GM18951 (cell line): Measurements from ENCODE around the gene FAM78A.

Source experiments
- POLR2A ChIP-seq: IDR thresholded peaks from 4 replicates; pipeline ENCODE4 v1.6.1; 2011; ENCODE audit warnings: mild to moderate bottlenecking; ENCODE audit not compliant: insufficient read length, insufficient read depth; ENCODE audit errors: extremely low read depth
- in situ Hi-C: fragments of 300-500 bp; cut with MboI; formaldehyde crosslinking; loops from one replicate; pipeline ENCODE4 v1.12.0; 2022; ENCODE audit warnings: low sequenced_read_pairs, mixed read lengths, inconsistent platforms; ENCODE audit not compliant: unreplicated experiment

The FAM78A gene

DNA sequence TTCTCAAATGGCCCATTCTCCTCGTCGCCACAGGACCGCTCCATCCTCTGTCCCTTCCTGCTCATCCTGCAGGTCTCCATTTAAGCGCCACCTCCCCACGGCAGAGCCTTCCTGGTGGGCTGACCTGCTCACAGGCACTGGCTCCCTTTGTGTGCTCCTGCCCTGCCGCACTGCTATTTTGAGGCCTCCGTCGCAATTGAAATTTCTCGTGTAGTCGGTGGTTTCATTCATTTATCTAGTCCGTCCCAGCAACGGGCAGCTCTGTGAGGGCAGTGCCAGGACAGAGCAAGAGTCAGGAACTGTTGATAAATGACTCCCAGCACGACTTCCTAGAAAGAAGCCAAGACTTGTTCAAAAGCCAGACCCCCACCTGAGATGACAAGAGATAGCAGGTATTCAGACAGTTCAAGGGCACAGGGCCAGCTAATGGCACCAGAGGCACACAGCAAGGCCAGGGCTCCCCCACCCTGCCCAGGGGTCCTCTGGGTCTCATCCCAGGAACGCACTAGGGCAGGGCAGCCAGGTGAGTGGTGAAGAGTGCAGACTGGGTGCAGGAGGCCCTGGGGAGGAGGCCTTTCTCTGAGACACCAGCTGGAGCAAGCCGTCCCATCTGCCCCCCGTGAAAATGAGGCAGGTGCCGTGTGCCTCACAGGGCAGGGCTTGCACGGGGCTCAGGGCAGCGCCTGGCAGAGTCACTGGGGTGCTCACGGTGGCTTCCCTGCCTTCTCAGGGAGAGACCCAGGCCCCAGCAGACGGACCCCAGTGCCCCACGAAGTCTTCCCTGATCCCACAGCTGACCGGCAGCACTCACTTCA, 36.9 kb downstream of the FAM78A start:
- no peak for TF ChIP-seq POLR2A

DNA sequence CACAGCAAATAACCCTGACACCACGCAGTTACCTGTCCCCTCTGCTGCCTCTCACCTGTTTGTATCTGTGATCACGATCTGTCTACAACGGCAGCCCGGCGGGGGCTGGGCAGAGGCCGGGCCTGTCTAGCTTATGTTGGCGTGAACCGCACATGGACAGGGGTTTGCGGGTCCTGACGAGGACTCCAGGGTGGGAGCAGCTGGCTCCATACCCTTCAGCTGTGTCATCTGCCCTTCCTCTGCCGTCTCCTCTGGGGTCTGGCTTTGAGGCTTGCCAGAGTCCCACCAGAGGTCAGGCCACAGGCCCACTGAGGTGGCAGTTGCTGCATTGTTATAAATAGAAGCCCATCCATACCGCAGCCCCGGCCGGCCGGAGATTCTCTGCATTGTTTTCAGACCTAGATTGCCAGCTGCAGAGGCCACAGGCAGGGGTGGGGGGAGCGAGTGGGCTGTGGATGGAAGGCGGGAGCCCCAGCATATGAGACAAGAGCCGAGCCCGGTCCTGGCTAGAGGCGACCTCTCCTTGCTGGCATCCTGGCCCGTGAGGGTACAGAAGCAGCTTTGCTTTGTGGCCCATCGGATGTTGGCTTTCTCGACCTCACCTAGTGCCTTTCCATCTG, 37.8 kb downstream of the FAM78A start:
- TF ChIP-seq POLR2A: no peak
- in situ Hi-C loops: no loop called here

More for the DNA sequence above, 36.9 kb downstream of the FAM78A start:
- in situ Hi-C loops: no loop called here

DNA sequence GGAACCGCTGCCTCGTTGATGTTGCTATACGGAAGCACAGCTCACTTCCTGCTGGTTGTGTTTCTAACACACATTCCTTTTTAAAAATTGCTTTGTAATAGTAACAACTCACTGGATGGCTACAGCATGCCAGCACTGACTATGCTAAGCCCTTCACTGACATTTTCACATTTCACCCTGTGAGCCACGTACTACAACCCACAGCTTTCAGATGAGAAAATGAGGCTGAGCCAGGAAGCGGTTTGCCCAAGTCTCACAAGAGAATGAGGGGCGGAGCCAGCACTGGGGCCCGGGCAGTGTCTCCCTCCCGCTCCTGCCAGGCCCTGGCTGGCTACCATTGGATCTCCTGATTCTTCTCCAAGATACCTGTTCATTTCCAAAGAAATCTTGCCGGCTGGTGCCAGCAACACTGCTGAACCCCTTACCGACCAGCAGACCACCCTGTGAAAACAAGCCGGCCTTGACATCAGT, 38.3 kb downstream of the FAM78A start:
- in situ Hi-C loops: no loop called here
- peak; percentile 75 for TF ChIP-seq POLR2A

DNA sequence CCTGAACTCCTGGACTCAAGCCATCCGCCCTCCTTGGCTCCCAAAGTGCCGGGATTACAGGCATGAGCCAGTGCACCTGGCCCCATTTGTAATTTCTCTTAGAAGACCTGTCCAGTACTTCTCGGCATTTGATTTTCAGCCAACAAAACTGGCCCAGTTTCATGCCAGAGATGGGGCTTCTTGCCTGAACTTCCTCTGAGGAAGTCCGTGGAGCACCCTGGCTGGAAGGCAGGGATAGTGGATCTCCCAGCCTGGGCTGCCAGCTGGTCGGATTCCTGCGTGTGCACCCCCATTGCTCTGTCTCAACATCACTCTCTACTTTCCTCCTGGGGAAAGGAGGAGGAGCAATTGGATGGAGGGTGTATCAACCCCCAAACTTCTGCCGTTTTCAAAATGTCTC, 39.0 kb downstream of the FAM78A start:
- in situ Hi-C loops: no loop called here
- no peak for TF ChIP-seq POLR2A

DNA sequence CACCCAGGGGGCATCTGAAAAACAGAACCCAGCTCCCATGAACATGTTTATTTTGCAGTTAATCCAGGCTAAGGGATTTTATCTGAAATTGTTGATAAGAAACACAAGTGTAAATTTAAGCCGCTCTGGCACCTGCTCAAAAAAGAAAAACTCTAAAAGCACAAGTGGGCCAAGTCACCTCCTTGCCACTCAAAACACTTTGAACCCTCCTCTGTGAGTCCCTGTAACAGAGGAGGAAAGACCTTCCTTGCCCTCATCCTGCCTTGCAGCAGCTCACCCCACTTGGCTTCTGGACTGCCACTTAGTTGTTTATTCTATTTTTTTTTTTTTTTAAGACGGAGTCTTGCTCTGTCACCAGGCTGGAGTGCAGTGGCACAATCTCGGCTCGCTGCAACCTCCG, 39.5 kb downstream of the FAM78A start:
- in situ Hi-C loops: no loop called here
- no peak for TF ChIP-seq POLR2A

DNA sequence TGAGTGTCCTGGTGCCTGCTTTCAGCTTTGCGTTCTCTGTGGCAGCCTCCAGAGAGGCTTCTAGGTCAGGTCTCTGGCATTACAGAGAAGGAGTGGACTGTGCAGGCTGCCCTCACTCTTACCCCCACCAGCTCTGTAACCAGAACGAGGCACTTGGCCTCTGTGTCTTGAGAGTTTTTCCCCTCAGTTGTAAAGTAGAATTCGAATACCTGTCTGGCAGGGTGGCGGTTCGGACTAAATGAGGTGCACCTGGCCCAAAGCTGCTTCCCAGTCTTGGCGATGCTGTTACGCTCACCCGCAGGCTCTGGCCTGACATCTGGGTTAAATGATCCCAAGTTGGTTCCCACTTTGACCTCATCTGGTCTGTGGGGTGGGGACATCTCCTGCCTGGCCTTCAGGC, 40.1 kb downstream of the FAM78A start:
- no peak for TF ChIP-seq POLR2A
- in situ Hi-C loops: no loop called here

DNA sequence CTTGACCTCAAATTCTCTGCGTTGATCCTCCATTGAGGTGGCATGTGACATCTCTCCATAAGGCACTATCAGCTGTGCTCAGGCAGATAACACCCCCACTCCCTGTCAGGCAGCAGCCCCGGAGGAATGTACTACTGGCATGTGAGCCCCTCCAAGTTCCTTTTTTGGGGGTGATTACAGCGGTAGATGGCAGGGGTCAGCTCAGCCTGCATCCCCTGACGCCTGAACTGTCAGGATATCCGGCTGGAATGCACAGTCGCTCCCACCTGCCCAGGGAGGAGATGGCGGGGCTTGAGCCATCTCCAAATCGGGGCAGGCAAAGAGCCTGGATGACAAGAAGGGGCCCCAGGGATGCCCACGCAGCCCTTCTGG, 40.8 kb downstream of the FAM78A start:
- in situ Hi-C loops: no loop called here
- no peak for TF ChIP-seq POLR2A

DNA sequence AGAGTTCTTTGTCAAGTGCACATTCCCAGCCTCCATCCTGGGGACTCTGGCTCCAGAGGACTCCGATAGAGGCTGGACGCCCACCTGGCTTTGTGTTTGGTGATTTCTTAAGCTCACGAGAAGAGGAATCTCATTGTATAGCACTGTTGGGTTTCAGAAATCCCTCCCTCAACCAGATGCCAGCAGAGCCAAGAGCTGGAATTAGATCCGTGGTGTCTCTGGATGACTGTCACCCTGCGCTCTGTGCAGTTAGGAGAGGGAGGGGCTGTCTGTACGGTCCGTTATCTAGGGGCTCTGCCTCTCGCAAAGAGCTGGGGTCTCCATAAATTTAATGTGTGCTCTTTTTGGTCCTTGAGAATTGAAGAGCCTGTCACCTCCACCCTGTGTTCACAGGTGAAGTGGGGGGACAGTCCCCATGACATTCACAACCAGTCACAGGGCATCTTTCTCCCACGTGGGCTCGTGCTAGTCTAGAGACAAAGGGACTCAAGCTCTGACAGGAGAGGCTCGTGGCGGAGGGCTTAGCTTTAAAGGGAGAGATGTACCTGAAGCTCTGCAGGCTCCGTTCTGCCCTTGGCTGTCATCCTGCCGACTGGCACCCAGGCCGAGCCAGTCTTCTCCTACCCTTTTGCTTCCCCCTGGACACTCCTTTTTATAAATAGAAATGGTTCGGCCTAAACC, 41.4 kb downstream of the FAM78A start:
- in situ Hi-C loops: no loop called here
- TF ChIP-seq POLR2A: no peak

DNA sequence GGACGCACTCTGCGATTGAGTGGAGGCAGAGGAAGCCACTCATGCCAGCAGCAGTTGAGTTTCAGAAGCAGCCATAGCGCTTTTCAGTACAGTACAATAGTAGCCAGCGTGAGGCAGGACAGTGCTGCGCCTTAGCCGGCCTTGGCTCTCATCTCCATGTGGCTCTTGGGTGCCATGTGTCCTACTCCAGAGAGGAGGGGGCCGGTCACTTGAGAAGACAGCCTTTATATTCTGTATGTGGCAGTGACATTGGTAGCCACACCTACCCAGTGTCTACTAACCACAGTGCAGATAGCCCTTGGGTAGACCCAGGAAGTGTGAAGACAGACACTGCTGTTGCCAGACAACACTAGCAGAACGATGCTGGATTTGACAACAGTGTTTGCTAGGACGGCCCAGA, 42.3 kb downstream of the FAM78A start:
- no peak for TF ChIP-seq POLR2A

DNA sequence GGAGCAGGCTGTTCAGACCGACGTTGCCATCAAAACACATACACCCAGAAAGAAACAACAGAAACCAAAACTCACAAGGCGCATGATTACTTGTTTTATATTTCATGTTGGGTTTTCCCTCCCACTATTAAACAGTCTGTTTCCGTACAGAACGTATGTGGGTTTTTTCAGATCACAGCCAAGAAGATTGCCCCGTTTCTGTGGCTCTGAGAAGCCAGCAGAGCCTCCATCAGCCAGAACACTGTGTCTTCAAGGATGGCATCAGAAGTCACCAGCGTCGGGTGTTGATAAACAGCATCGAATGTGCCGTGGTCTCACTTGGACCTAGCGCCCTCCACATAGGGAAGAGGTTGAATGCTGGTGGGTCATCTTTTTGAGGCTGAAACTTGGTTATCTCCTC, 42.8 kb downstream of the FAM78A start:
- no peak for TF ChIP-seq POLR2A
- in situ Hi-C loops: no loop called here

More for the DNA sequence above, 42.3 kb downstream of the FAM78A start:
- in situ Hi-C loops: no loop called here

DNA sequence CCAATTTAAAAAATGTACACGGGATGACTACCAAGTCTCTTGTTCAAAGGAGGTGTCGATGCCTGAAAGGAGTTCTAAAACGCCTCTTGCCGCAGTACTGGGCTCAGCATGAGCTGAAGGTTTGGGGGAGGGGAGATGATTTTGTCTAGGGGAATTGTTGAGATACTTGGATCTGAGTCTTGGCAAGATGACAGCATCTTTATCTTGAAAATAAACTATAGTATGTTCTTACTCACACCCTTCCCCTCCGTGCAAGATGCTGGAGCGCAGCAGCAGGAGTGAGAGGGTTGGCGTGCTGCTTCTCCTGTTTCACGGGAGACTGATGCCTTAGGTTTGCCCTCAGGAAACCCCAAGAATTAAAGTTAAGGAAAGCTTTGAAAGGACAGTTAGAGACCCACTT, 47.3 kb downstream of the FAM78A start:
- in situ Hi-C loops: no loop called here

DNA sequence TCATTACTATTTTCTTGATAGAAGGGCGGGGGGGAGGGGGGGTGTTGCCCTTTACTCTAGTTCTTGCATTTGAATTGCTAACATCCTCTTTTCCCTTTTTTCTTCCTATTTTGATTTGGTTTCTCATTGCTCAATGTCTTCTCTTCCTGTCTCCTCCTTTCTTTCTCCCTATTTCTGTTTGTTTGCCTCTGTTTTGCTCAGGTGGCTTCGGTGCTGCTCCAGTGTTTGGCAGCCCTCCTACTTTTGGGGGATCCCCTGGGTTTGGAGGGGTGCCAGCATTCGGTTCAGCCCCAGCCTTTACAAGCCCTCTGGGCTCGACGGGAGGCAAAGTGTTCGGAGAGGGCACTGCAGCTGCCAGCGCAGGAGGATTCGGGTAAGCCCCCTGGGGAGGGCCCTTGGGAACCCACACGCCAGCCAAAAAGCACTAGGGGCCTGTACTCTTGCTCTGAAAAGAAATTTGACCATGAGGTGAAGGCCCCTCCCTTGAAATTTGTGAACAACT, 48.3 kb downstream of the FAM78A start:
- no peak for TF ChIP-seq POLR2A
- in situ Hi-C loops: no loop called here

More for the DNA sequence above, 47.3 kb downstream of the FAM78A start:
- no peak for TF ChIP-seq POLR2A
